NB4 (cell line): Measurements from ENCODE around the gene GIMAP1.

Source experiments
- CTCF ChIP-seq: IDR thresholded peaks from one replicate; pipeline ENCODE4 v1.5.1; 2012; ENCODE audit warnings: low read depth, low read length
- POLR2A ChIP-seq: IDR thresholded peaks from 2 replicates; pipeline ENCODE4 v1.6.1; 2011; ENCODE audit warnings: mild to moderate bottlenecking; ENCODE audit not compliant: insufficient read length; ENCODE audit errors: extremely low read depth

- TF ChIP-seq POLR2A (no peak), CTCF (no peak)
Measured at GRCh38 chr7:150727381-150727780, 11.0 kb downstream of the GIMAP1 start.
